Measurements from ENCODE around the gene LEO1.

- TF ChIP-seq EP300 (IDR thresholded peaks at IDR 0.05) = peak; percentile 51
- peak; percentile 74 to 92 (median 91) for TF ChIP-seq POLR2AphosphoS5 (IDR thresholded peaks at IDR 0.05)
- no peak for TF ChIP-seq CTCF (IDR thresholded peaks at IDR 0.05)
Observed at GRCh38 chr15:52019394-52020220, 48.0 kb upstream of the LEO1 start.

Measured in stomach (tissue), 4 donors.